Measurements from ENCODE around the gene CDH15. TPM values are rescaled to one million over a fixed set of nuclear protein-coding genes. Genes with fewer than 3 reads are reported as not detected.

CDH15 gene
- total RNA-seq, 1 donor from 2014 or later: not detected

- peaks cover 4% of the 10 kb centered on the region for H3K36me3 Mint-ChIP-seq (ENCODE audit: low read depth)
- H3K4me3 Mint-ChIP-seq: no peak overlapping the region
- no peak overlapping the region for H3K27ac Mint-ChIP-seq
- H3K27me3 Mint-ChIP-seq (ENCODE audit: insufficient read depth): no peaks in the 10 kb centered on the region
- H3K9me3 Mint-ChIP-seq: peaks cover 4% of the 10 kb centered on the region
- no peaks in the 10 kb centered on the region for H3K4me1 Mint-ChIP-seq (ENCODE audit: low read depth)
- intact Hi-C loops (cut with micrococcal nuclease): no loop called here
- DNase-seq (ENCODE audit: low spot score): no peak
Measured at GRCh38 chr16:89155184-89155679, 16.3 kb upstream of the CDH15 start.

DNA sequence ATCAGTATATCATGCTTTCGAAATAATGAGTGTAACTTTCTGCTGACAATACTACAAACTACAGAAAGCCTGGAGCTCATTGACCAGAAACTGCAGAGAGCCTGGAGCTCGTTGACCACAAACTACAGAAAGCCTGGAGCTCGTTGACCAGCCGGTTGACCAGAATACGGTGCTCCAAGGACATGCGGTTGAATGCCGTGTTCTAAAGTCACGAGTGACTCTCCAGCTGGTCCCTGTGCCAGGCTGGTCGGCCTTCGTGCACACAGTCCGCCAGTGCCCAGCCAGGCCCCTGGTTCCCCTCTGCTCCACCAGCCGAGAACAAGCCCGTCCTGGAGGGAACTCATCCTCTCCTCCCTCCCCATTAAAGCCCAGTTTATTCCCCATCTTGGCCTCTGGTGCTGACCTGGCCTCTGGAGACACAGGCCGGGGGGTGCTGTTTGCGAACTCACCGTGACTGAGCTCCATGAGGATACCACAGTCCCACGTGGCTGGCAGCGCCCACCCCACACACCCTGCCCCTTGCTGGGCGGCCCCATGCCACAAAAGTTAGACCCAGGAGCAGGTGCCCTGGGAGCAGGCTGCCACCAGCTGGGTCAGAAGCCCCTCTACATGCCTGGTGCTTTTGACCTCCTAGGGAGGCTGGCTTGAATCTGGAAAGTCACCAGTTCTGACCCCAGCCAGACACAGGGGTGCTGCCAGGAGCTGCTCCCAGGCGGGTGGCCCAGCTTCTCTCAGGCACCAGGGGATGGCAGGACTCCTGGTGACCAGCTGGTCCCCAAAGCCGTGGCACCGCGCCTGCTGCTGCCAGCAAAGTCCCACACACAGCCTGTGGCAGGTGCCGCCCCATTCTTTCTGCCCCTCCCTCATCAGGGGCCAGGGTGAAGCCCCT is 15.5 kb upstream of the CDH15 start:
- no peak overlapping the region for H3K4me3 Mint-ChIP-seq
- H3K9me3 Mint-ChIP-seq: peaks cover 4% of the 10 kb centered on the region
- intact Hi-C loops (cut with micrococcal nuclease): no loop called here
- H3K27ac Mint-ChIP-seq: no peak overlapping the region
- no peaks in the 10 kb centered on the region for H3K4me1 Mint-ChIP-seq (ENCODE audit: low read depth)
- DNase-seq (ENCODE audit: low spot score): no peak
- peaks cover 4% of the 10 kb centered on the region for H3K36me3 Mint-ChIP-seq (ENCODE audit: low read depth)
- H3K27me3 Mint-ChIP-seq (ENCODE audit: insufficient read depth): no peaks in the 10 kb centered on the region

- Mint-ChIP-seq H3K4me1 (ENCODE audit: low read depth) (no peaks in the 10 kb centered on the region), H3K9me3 (peaks cover 4% of the 10 kb centered on the region), H3K36me3 (ENCODE audit: low read depth) (peaks cover 2% of the 10 kb centered on the region), H3K27ac (no peak overlapping the region), H3K4me3 (no peak overlapping the region), H3K27me3 (ENCODE audit: insufficient read depth) (no peaks in the 10 kb centered on the region)
- no peak for DNase-seq (ENCODE audit: low spot score)
- intact Hi-C loops (cut with micrococcal nuclease): no loop called here
Measured at GRCh38 chr16:89156740-89157645, 14.6 kb upstream of the CDH15 start.

DNA sequence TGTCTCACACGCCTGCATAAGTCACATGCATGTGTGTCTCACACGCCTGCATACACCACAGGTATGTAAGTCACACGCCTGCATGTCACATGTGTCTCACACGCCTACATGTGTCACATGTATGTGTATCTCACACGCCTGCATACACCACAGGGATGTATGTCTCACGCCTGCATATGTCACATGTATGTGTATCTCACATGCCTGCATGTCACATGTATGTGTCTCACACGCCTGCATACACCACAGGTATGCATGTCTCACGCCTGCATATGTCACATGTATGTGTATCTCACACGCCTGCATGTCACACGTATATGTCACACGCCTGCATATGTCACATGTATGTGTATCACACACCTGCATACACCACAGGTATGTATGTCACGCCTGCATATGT is 13.8 kb upstream of the CDH15 start:
- Mint-ChIP-seq H3K4me3 (no peak overlapping the region), H3K27ac (no peak overlapping the region), H3K36me3 (ENCODE audit: low read depth) (no peaks in the 10 kb centered on the region), H3K9me3 (peaks cover 4% of the 10 kb centered on the region), H3K27me3 (ENCODE audit: insufficient read depth) (no peaks in the 10 kb centered on the region), H3K4me1 (ENCODE audit: low read depth) (no peaks in the 10 kb centered on the region)
- intact Hi-C loops (cut with micrococcal nuclease): no loop called here
- no peak for DNase-seq (ENCODE audit: low spot score)

DNA sequence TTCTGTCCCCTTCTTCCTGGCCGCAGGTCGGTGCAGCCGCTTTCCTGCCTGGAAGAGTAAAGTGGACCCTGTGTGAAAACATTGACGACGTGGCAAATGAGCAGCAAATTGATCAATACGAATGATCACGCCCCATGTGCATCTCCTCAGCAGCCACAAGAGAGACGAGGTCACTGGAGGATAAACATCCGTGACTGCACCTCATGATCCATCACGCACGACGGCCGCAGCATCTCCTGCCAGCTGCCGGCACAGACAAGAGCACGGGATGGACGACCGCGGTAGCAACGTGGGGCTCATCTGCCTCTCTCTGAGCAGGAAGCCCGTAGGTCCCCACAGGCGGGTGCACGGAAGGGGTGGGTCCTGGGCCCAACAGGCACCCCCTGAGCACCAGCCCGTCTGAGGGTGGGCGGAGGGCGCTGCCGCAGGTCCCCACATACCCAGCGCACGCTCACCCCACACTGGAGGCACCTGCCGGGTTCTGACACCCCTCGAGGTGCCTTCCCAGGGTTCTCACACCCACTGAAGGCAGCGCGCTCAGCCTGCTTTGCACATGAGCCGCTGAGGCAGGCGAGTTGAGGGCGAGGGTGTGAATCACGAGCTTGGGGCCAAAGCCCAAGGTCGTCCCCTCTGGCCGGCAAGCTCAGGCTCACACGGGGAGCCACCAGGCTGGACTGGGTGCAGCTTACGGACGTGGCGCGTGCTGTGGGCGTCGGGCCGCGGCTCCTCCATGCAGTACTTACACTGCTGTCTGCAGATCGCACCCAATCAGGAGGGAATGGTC is 12.3 kb upstream of the CDH15 start:
- no peaks in the 10 kb centered on the region for H3K36me3 Mint-ChIP-seq (ENCODE audit: low read depth)
- H3K4me1 Mint-ChIP-seq (ENCODE audit: low read depth): no peaks in the 10 kb centered on the region
- H3K9me3 Mint-ChIP-seq: peaks cover 4% of the 10 kb centered on the region
- intact Hi-C loops (cut with micrococcal nuclease): no loop called here
- no peak for DNase-seq (ENCODE audit: low spot score)
- H3K4me3 Mint-ChIP-seq: no peak overlapping the region
- H3K27me3 Mint-ChIP-seq (ENCODE audit: insufficient read depth): no peaks in the 10 kb centered on the region
- no peak overlapping the region for H3K27ac Mint-ChIP-seq

- H3K9me3 Mint-ChIP-seq: peaks cover 4% of the 10 kb centered on the region
- intact Hi-C loops (cut with micrococcal nuclease): no loop called here
- no peaks in the 10 kb centered on the region for H3K27me3 Mint-ChIP-seq (ENCODE audit: insufficient read depth)
- H3K4me3 Mint-ChIP-seq: no peak overlapping the region
- DNase-seq (ENCODE audit: low spot score): no peak
- no peaks in the 10 kb centered on the region for H3K4me1 Mint-ChIP-seq (ENCODE audit: low read depth)
- no peak overlapping the region for H3K27ac Mint-ChIP-seq
- H3K36me3 Mint-ChIP-seq (ENCODE audit: low read depth): no peaks in the 10 kb centered on the region
Measured at GRCh38 chr16:89159850-89160354, 11.6 kb upstream of the CDH15 start.

GRCh38 chr16:89160977-89161701 is 10.4 kb upstream of the CDH15 start:
- intact Hi-C loops (cut with micrococcal nuclease): no loop called here
- Mint-ChIP-seq H3K4me1 (ENCODE audit: low read depth) (no peaks in the 10 kb centered on the region), H3K27me3 (ENCODE audit: insufficient read depth) (no peaks in the 10 kb centered on the region), H3K27ac (no peak overlapping the region), H3K4me3 (no peak overlapping the region), H3K9me3 (peaks cover 4% of the 10 kb centered on the region), H3K36me3 (ENCODE audit: low read depth) (no peaks in the 10 kb centered on the region)
- no peak for DNase-seq (ENCODE audit: low spot score)

DNA sequence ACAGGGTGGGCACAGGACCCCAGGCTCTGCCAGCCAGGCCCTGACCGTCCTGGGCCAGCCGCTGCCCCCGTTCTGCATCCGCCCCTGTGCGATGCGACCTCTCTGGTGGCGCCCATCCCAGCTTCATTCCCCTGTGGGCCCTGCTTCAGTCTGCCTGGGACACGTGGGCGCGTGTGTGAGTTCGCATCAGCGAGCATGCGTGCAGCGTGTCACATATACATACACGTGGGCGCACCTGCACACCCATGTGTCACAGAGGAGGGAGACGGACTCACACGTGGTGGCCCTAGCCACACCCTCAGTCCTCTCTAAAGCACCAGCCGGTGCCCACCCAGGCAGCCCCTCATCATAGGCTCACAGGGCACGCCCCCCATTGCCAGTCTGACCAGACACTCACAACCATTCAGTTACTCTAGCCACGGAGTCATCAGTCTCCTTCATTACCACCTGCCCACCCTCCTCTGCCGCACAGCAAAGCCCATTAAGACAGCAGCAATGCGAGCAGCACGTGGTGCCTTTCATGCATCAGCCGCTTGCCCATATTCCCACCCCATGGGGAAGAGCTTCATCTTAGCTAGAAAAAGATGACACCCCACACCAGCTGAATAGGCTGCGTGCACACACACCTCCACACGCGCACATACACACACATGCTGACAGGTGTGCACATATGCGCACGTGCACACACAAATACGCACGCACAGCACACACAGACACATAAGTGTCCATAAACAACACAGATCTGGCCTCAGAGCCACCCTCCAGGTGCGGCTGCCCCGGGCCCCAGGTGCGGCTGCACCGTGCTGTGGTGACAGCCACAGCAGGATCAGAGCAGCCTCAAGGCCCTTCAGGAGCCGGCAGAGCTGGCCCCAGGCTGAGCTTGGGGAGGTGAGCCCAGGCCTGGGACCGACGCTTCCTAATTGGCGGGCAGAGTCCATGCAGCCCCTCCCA is 9.5 kb upstream of the CDH15 start:
- H3K4me1 Mint-ChIP-seq (ENCODE audit: low read depth): no peaks in the 10 kb centered on the region
- DNase-seq (ENCODE audit: low spot score): no peak
- H3K4me3 Mint-ChIP-seq: no peak overlapping the region
- H3K36me3 Mint-ChIP-seq (ENCODE audit: low read depth): no peaks in the 10 kb centered on the region
- H3K27ac Mint-ChIP-seq: no peak overlapping the region
- H3K9me3 Mint-ChIP-seq: peaks cover 4% of the 10 kb centered on the region
- no peaks in the 10 kb centered on the region for H3K27me3 Mint-ChIP-seq (ENCODE audit: insufficient read depth)
- intact Hi-C loops (cut with micrococcal nuclease): no loop called here

GRCh38 chr16:89163297-89163696 is 8.3 kb upstream of the CDH15 start:
- peaks cover 2% of the 10 kb centered on the region for H3K9me3 Mint-ChIP-seq
- H3K4me3 Mint-ChIP-seq: no peak overlapping the region
- intact Hi-C loops (cut with micrococcal nuclease): no loop called here
- DNase-seq (ENCODE audit: low spot score): no peak
- H3K27ac Mint-ChIP-seq: no peak overlapping the region
- H3K36me3 Mint-ChIP-seq (ENCODE audit: low read depth): no peaks in the 10 kb centered on the region
- no peaks in the 10 kb centered on the region for H3K4me1 Mint-ChIP-seq (ENCODE audit: low read depth)
- no peaks in the 10 kb centered on the region for H3K27me3 Mint-ChIP-seq (ENCODE audit: insufficient read depth)

GRCh38 chr16:89164436-89164835 is 7.1 kb upstream of the CDH15 start:
- no peaks in the 10 kb centered on the region for H3K36me3 Mint-ChIP-seq (ENCODE audit: low read depth)
- no peak for DNase-seq (ENCODE audit: low spot score)
- no peak overlapping the region for H3K27ac Mint-ChIP-seq
- H3K4me3 Mint-ChIP-seq: no peak overlapping the region
- H3K4me1 Mint-ChIP-seq (ENCODE audit: low read depth): no peaks in the 10 kb centered on the region
- no peaks in the 10 kb centered on the region for H3K9me3 Mint-ChIP-seq
- no peaks in the 10 kb centered on the region for H3K27me3 Mint-ChIP-seq (ENCODE audit: insufficient read depth)
- intact Hi-C loops (cut with micrococcal nuclease): no loop called here

Measured in activated T-helper 1 cell treated with anti-CD3 and anti-CD28 coated beads, Interleukin-12 subunit alpha, Interleukin-12 subunit beta, Interleukin-2, Interleukin-4 antibody, amounts not matched to agents 30 ng/mL and 10 ng/mL and 1 ng/mL, durations not matched to agents 14 hours and 24 hours and 36 hours (primary cell).